IPS-20b (cell line): ENCODE measurements around the gene SLC25A34.

Experiments used
- H3K27ac ChIP-seq: one replicate; pipeline ENCODE4 v1.5.1; 2013; ENCODE audit warnings: low read length
- H3K27me3 ChIP-seq: 2 replicates; pipeline ENCODE4 v1.6.1; 2013; ENCODE audit warnings: mild to moderate bottlenecking, low read length, inconsistent platforms; ENCODE audit not compliant: insufficient read depth
- H3K36me3 ChIP-seq: 2 replicates; pipeline ENCODE4 v1.6.1; 2013; ENCODE audit warnings: low read depth, mild to moderate bottlenecking, inconsistent platforms, low read length, moderate library complexity; ENCODE audit not compliant: insufficient read depth
- H3K4me1 ChIP-seq: 2 replicates; pipeline ENCODE4 v1.6.1; 2013; ENCODE audit warnings: mild to moderate bottlenecking, control low read depth, inconsistent platforms, low read length, moderate library complexity; ENCODE audit not compliant: insufficient read depth
- H3K4me3 ChIP-seq: 2 replicates; pipeline ENCODE4 v1.5.1; 2013; ENCODE audit warnings: mild to moderate bottlenecking, low read length, inconsistent platforms
- H3K9ac ChIP-seq: 2 replicates; pipeline ENCODE4 v1.6.1; 2013; ENCODE audit warnings: low read depth, mild to moderate bottlenecking, inconsistent platforms, low read length, moderate library complexity
- H3K9me3 ChIP-seq: 2 replicates; pipeline ENCODE4 v1.6.1; 2013; ENCODE audit warnings: mild to moderate bottlenecking, low read depth, low read length, inconsistent platforms; ENCODE audit not compliant: insufficient read depth

The SLC25A34 gene

DNA sequence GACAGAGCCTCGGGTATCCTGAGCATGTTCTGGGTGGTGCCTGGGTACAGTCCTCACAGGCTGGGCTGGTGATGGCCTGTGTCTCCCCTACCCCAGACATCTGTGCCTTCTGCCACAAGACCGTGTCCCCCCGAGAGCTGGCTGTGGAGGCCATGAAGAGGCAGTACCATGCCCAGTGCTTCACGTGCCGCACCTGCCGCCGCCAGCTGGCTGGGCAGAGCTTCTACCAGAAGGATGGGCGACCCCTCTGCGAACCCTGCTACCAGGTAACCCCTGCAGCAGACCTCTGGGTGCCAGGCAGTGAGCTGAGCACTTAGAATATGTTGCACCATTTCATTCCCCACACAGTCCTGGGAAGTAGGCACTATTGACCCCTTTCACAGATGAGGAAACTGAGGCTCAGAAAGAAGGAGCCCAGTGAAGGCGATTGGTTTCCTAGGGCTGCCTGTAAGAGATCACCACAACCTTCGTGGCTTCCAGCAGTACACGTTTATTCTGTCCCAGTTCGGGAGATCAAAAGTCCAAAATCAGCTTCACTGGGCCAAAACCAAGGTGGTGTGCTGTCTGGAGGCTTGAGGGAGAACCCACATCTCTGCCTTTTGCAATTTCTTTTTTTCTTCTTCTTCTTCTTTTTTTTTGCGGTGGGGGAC is 34.4 kb downstream of the SLC25A34 start:
- peaks cover 82% of the 10 kb centered on the region for H3K36me3 ChIP-seq
- H3K27me3 ChIP-seq, result no peaks in the 10 kb centered on the region
- no peak overlapping the region for H3K27ac ChIP-seq
- H3K9me3 ChIP-seq, result no peaks in the 10 kb centered on the region
- H3K9ac ChIP-seq, result no peak overlapping the region
- H3K4me3 ChIP-seq, result no peak overlapping the region
- no peaks in the 10 kb centered on the region for H3K4me1 ChIP-seq

DNA sequence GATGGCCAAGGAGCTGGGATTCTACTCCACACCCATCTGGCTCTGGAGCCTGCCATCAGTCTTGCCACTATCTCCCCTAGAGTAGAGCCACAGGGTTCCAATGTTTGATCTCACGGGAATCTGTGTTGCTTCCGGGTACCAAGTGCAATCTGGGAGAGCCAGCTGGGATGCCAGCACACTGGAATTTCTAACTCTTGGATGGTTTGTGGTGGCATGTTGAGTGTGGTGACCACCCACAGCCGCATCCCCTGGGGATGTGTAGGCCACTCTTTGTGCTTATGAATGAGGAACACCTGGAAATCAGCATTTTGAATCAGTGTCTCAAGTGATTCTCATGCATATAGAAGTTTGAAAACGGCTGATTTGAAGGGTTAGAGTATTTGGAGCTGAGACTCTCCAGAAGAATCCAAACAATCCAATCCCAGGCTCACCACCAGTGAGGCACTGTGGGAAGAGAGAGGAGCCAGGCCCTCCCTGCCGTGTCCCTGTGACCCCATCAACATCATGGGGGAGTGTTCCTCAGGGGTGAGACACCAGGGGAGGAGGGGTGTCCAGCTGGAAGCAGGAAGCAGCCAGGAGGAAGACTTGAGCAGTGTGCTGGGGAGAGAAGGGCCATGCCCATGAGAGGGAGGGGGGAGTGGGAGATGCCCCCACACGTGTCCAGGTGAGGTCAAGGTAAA is 35.9 kb downstream of the SLC25A34 start:
- H3K9me3 ChIP-seq, result no peaks in the 10 kb centered on the region
- no peak overlapping the region for H3K9ac ChIP-seq
- no peaks in the 10 kb centered on the region for H3K4me1 ChIP-seq
- H3K4me3 ChIP-seq, result no peak overlapping the region
- H3K36me3 ChIP-seq, result peaks cover 83% of the 10 kb centered on the region
- H3K27ac ChIP-seq, result no peak overlapping the region
- no peaks in the 10 kb centered on the region for H3K27me3 ChIP-seq

DNA sequence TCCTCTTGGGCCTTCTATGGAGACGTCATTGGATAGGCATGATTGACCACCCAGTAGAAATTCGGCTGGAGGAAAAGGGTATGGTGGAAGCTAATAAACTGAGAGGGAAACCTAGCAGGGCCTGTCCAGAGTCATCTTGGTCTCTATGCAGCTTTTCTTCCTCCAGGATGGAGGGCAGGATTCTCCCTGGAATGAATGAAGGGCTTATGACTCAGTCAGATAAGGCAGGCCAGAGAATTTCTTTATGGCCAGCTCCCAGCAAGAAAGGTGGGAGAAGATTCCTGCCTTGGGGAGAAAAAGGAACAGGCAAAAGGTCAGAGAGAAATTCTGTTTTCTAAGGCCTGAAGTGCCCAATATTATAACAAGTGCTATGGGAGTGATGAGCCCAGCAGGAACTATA is 39.6 kb downstream of the SLC25A34 start:
- no peaks in the 10 kb centered on the region for H3K27me3 ChIP-seq
- H3K4me1 ChIP-seq, result no peaks in the 10 kb centered on the region
- H3K27ac ChIP-seq, result no peak overlapping the region
- peaks cover 89% of the 10 kb centered on the region for H3K36me3 ChIP-seq
- no peak overlapping the region for H3K4me3 ChIP-seq
- H3K9ac ChIP-seq, result no peak overlapping the region
- no peaks in the 10 kb centered on the region for H3K9me3 ChIP-seq

DNA sequence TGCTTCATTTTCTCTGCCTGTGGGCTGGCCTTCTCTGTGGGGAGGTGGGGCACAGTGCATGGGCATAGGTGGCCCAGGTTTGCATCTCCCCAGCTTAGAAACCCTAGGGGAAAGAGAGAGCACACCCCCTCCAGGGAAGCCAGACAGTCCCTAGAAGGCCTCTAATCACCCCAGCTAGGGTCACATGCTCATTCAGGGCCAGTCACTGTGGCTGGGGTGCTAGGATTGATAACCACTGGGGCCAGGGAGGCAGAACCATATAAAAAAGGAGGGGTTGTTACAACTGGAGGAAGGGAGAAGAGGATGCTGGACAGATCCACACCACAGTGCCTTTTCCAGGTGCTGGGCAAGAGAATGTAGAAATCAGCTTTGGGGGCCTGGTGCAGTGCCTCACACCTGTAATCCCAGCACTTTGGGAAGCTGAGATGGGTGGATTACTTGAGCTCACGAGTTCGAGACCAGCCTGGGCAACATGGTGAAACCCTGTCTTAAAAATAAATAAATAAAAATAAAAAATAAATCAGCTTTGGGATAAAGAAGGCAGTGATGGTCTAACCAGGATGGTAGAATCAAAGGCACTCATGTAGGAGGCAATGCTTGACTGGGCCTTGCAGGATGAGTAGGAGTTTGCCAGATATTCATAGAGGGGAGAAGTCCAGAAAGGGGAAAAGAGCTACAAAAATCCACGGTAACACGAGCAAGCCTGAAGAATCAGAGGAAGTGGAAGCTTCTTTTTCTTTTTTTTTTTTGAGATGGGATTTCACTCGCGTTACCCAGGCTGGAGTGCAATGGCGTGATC is 42.0 kb downstream of the SLC25A34 start:
- Histone ChIP-seq H3K9me3 (no peaks in the 10 kb centered on the region), H3K9ac (no peak overlapping the region), H3K4me1 (no peaks in the 10 kb centered on the region), H3K27ac (no peak overlapping the region), H3K36me3 (peaks cover 86% of the 10 kb centered on the region), H3K27me3 (no peaks in the 10 kb centered on the region), H3K4me3 (no peak overlapping the region)

DNA sequence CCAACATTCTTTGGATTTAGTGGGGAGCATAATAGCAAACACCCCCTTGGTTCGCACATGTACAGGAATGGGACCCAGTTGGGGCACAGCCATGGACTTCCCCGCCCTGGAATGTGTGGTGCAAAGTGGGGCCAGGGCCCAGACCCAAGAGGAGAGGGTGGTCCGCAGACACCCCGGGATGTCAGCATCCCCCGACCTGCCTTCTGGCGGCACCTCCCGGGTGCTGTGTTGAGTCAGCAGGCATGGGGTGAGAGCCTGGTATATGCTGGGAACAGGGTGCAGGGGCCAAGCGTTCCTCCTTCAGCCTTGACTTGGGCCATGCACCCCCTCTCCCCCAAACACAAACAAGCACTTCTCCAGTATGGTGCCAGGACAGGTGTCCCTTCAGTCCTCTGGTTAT is 49.6 kb downstream of the SLC25A34 start:
- peaks cover 40% of the 10 kb centered on the region for H3K36me3 ChIP-seq
- no peaks in the 10 kb centered on the region for H3K4me1 ChIP-seq
- no peak overlapping the region for H3K27ac ChIP-seq
- H3K9ac ChIP-seq, result no peak overlapping the region
- H3K4me3 ChIP-seq, result no peak overlapping the region
- H3K9me3 ChIP-seq, result no peaks in the 10 kb centered on the region
- no peaks in the 10 kb centered on the region for H3K27me3 ChIP-seq

DNA sequence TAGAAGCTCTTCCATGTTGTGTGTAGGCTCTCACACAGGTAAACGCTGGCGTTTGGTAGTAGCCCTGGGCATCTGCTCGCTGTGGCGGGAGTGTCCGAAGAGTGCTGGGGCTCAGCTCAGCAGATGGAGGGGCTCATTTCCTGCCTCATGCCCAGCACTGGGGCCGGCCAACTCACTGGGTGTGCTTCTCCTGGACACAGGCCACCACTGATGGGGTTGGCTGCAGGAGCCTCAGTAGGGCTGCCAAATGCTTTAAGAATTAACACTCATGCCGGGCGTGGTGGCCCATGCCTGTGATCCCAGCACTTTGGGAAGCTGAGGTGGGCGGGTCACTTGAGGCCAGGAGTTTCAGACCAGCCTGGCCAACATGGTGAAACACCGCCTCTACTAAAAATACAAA is 50.5 kb downstream of the SLC25A34 start:
- Histone ChIP-seq H3K9ac (no peak overlapping the region), H3K9me3 (no peaks in the 10 kb centered on the region), H3K36me3 (peaks cover 31% of the 10 kb centered on the region), H3K4me3 (no peak overlapping the region), H3K4me1 (no peaks in the 10 kb centered on the region), H3K27me3 (no peaks in the 10 kb centered on the region), H3K27ac (no peak overlapping the region)

DNA sequence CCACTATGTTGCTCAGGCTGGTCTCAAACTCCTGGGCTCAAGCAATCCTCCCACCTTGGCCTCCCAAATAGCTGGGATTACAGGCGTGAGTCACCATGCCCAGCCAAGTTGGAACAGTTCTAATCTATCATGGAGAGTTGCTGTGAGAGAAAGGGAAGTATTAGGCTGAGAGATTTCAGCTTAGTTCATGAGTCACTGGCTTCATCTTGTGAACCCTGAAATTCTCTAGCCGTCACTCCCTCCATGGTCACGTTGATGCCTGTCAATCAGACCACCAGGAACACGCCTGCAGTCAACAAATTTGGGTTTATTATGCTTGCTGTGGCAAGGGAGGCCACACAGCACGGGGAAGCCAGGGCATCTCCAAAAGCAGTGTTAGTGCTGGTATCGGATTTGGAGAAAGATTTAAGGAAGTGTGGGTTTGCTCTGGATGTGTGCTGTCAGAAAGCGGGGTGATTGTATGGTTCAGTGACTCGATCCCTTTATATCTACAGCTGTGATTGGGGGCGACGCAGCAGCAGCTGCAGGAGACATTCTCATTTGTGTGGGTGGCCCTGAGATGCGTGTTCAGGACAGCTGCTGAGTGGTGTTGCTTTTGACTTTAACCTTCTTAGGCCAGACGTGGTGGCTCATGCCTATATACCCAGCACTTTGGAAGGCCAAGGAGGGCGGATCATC is 52.7 kb downstream of the SLC25A34 start:
- Histone ChIP-seq H3K27ac (no peak overlapping the region), H3K36me3 (peaks cover 17% of the 10 kb centered on the region), H3K4me3 (no peak overlapping the region), H3K9me3 (no peaks in the 10 kb centered on the region), H3K9ac (no peak overlapping the region), H3K27me3 (no peaks in the 10 kb centered on the region), H3K4me1 (no peaks in the 10 kb centered on the region)
